Measurements from ENCODE around the gene PATZ1.

PATZ1 gene

DNA sequence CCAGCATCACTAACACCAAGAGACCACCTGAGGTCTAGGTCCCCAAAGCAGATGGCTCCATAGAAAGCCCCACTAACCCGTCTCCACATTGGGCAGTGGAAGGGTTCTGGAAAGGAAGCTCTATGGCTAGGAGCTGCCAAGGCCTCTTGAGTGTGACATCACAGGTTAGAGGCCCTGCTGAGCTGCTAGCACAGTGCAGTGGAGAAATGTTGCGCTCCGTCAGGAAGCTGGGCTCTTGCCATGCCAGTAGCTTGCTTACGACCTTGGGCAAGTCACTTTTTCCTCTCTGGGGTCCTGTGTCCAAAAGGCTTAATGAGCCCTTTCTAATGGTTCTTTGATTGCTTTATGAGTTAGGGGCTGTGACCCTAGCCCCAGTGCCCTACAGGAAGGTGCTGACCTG lies 64.4 kb downstream of the PATZ1 start:
- DNase-seq = no peak

GRCh38 chr22:31279821-31280505 lies 66.2 kb downstream of the PATZ1 start:
- DNase-seq = no peak

DNA sequence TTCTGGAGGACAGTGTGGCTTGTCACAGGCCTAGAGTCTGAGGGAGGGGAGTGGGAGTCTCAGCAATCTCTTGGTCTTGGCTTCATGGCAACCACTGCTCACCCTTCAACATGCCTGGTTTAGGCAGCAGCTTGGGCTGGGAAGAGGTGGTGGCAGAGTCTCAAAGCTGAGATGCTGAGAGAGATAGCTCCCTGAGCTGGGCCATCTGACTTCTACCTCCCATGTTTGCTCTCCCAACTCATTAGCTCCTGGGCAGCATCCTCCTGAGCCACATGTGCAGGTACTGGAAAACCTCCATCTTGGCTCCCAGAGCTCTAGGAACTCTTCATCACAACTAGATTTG lies 66.8 kb downstream of the PATZ1 start:
- DNase-seq = no peak

- peak; percentile 17 for DNase-seq
These were observed 67.4 kb downstream of the PATZ1 start for GRCh38 chr22:31278626-31279326.

DNA sequence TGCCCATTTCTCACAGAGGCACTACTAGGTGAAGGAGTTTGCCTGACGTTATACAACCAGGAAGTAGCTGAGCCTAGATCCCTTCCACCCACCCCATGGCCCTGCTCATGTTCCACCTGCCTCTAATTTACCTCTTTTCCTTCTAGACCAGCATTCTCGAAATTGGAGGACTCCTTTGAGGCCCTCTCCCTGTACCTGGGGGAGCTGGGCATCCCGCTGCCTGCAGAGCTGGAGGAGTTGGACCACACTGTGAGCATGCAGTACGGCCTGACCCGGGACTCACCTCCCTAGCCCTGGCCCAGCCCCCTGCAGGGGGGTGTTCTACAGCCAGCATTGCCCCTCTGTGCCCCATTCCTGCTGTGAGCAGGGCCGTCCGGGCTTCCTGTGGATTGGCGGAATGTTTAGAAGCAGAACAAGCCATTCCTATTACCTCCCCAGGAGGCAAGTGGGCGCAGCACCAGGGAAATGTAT lies 68.0 kb downstream of the PATZ1 start:
- no peak for DNase-seq

- no peak for DNase-seq
These were observed 68.4 kb downstream of the PATZ1 start for GRCh38 chr22:31277741-31278140.

GRCh38 chr22:31276426-31277167 lies 69.5 kb downstream of the PATZ1 start:
- no peak for DNase-seq
